GM20431 (cell line): ENCODE data around the gene HOXA2.

Experiments
- in situ Hi-C: fragments of 300-500 bp; cut with MseI, MboI; formaldehyde crosslinking; loops from one replicate; pipeline ENCODE4 v1.15.0; 2020; ENCODE audit warnings: low sequenced_read_pairs; ENCODE audit not compliant: unreplicated experiment

The HOXA2 gene

GRCh38 chr7:27088002-27088922 lies 14.2 kb downstream of the HOXA2 start:
- in situ Hi-C loops: no loop called here

GRCh38 chr7:27083646-27084045 lies 18.8 kb downstream of the HOXA2 start:
- in situ Hi-C loops: no loop called here

- in situ Hi-C loops: no loop called here
Observed at GRCh38 chr7:27082171-27082570, 20.3 kb downstream of the HOXA2 start.

GRCh38 chr7:27080844-27081436 lies 21.5 kb downstream of the HOXA2 start:
- in situ Hi-C loops: no loop called here

- in situ Hi-C loops: no loop called here
Observed at GRCh38 chr7:27079234-27079975, 23.1 kb downstream of the HOXA2 start.

GRCh38 chr7:27078616-27079233 lies 23.8 kb downstream of the HOXA2 start:
- in situ Hi-C loops: no loop called here

GRCh38 chr7:27073076-27073475 lies 29.4 kb downstream of the HOXA2 start:
- in situ Hi-C loops: no loop called here

GRCh38 chr7:27071622-27072390 lies 30.7 kb downstream of the HOXA2 start:
- in situ Hi-C loops: no loop called here

GRCh38 chr7:27068259-27068658 lies 34.2 kb downstream of the HOXA2 start:
- in situ Hi-C loops: no loop called here

- in situ Hi-C loops: no loop called here
Observed at GRCh38 chr7:27066148-27066547, 36.3 kb downstream of the HOXA2 start.

GRCh38 chr7:27065709-27066108 lies 36.8 kb downstream of the HOXA2 start:
- in situ Hi-C loops: no loop called here

- in situ Hi-C loops: no loop called here
Observed at GRCh38 chr7:27064661-27065060, 37.8 kb downstream of the HOXA2 start.

GRCh38 chr7:27064159-27064558 lies 38.3 kb downstream of the HOXA2 start:
- in situ Hi-C loops: no loop called here

- in situ Hi-C loops: no loop called here
Observed at GRCh38 chr7:27062946-27063345, 39.5 kb downstream of the HOXA2 start.

- in situ Hi-C loops: no loop called here
Observed at GRCh38 chr7:27053153-27053552, 49.3 kb downstream of the HOXA2 start.

- in situ Hi-C loops: no loop called here
Observed at GRCh38 chr7:27051451-27051850, 51.0 kb downstream of the HOXA2 start.
